IMR-90 (cell line): ENCODE data around the gene ASB3. TPM values are rescaled to one million over a fixed set of nuclear protein-coding genes. Genes with fewer than 3 reads are reported as not detected.

Experiments used
- ATAC-seq: fragments of 200-7000 bp; cut with Tn5 transposase; 2 replicates; pipeline ENCODE4 v1.9.1; 2020; ENCODE audit warnings: low read depth, mild to moderate bottlenecking, moderate library complexity
- BruUV-seq: library from RNA; stranded (reverse); fragments of 400-500 nt; replicated peaks from 2 replicates; lab custom pipeline; 2021; lab: Mats Ljungman, UMichigan
- CTCF ChIA-PET: fragments of 300-600 bp; formaldehyde crosslinking; extraction: SDS; loops from one replicate; lab custom pipeline; 2021; ENCODE audit warnings: antibody characterized with exemption; lab: Yijun Ruan, JAX
- POLR2A ChIA-PET: fragments of 300-600 bp; sonication (Branson Sonifier 250); formaldehyde crosslinking; loops from one replicate; lab custom pipeline; 2022; ENCODE audit warnings: antibody characterized with exemption; ENCODE audit not compliant: unreplicated experiment; lab: Charles Lee
- DNase-seq: peaks from one replicate; pipeline ENCODE4 v3.0.0; 2013
- H2AFZ ChIP-seq: replicated peaks from 2 replicates; pipeline ENCODE3; 2013; ENCODE audit warnings: low read length, mild to moderate bottlenecking; ENCODE audit not compliant: poor library complexity
- H2AK5ac ChIP-seq: 2 replicates; pipeline ENCODE4 v1.6.1; 2013; ENCODE audit warnings: low read depth, low read length, inconsistent platforms
- H2AK9ac ChIP-seq: replicated peaks from 2 replicates; pipeline ENCODE3; 2013; ENCODE audit warnings: mild to moderate bottlenecking, low read depth, low read length, moderate library complexity; ENCODE audit not compliant: poor library complexity
- H2BK120ac ChIP-seq: 2 replicates; pipeline ENCODE4 v1.6.1; 2013; ENCODE audit warnings: low read depth, low read length, inconsistent platforms
- H2BK15ac ChIP-seq: 3 replicates; pipeline ENCODE4 v1.6.1; 2013; ENCODE audit warnings: low read depth, low read length, inconsistent platforms
- H2BK20ac ChIP-seq: 2 replicates; pipeline ENCODE4 v1.6.1; 2013; ENCODE audit warnings: low read depth, mild to moderate bottlenecking, inconsistent platforms, low read length, moderate library complexity
- H2BK5ac ChIP-seq: 2 replicates; pipeline ENCODE4 v1.6.1; 2013; ENCODE audit warnings: mild to moderate bottlenecking, low read depth, low read length, inconsistent platforms; ENCODE audit not compliant: poor library complexity, severe bottlenecking
- H3K14ac ChIP-seq: replicated peaks from 2 replicates; pipeline ENCODE4 v1.6.1; 2013; ENCODE audit warnings: low read depth, low read length, inconsistent platforms
- H3K18ac ChIP-seq: 2 replicates; pipeline ENCODE4 v1.6.1; 2013; ENCODE audit warnings: low read depth, low read length, control low read depth
- H3K23ac ChIP-seq: 2 replicates; pipeline ENCODE4 v1.6.1; 2013; ENCODE audit warnings: low read depth, low read length, inconsistent platforms
- H3K27ac ChIP-seq: 2 replicates; pipeline ENCODE4 v1.5.1; 2013; ENCODE audit warnings: mild to moderate bottlenecking, control low read depth, low read length; ENCODE audit not compliant: insufficient read depth
- H3K27me3 ChIP-seq: 2 replicates; pipeline ENCODE4 v1.6.1; 2013; ENCODE audit warnings: low read length; ENCODE audit not compliant: control insufficient read depth, insufficient read depth
- H3K36me3 ChIP-seq: 2 replicates; pipeline ENCODE4 v1.6.1; 2013; ENCODE audit warnings: low read length, mixed read lengths; ENCODE audit not compliant: control insufficient read depth, insufficient read depth
- H3K4ac ChIP-seq: 2 replicates; pipeline ENCODE4 v1.6.1; 2013; ENCODE audit warnings: low read depth, low read length, inconsistent platforms
- H3K4me1 ChIP-seq: 2 replicates; pipeline ENCODE4 v1.6.1; 2013; ENCODE audit warnings: low read length, mixed read lengths; ENCODE audit not compliant: control insufficient read depth, insufficient read depth
- H3K4me2 ChIP-seq: 2 replicates; pipeline ENCODE4 v1.6.1; 2013; ENCODE audit warnings: low read depth, mild to moderate bottlenecking, control low read depth, low read length, moderate library complexity
- H3K4me3 ChIP-seq: 2 replicates; pipeline ENCODE4 v1.5.1; 2013; ENCODE audit warnings: low read depth, mild to moderate bottlenecking, control low read depth, low read length, moderate library complexity; ENCODE audit not compliant: insufficient read depth
- H3K56ac ChIP-seq: 2 replicates; pipeline ENCODE4 v1.6.1; 2013; ENCODE audit warnings: low read length, inconsistent platforms; ENCODE audit not compliant: insufficient read depth; ENCODE audit errors: extremely low read depth
- H3K79me1 ChIP-seq, 2 experiments: 2 replicates each; pipeline ENCODE4 v1.6.1; 2013; ENCODE audit warnings: low read length in 2 of 2, inconsistent platforms in 1 of 2, low read depth in 1 of 2
- H3K9ac ChIP-seq: 2 replicates; pipeline ENCODE4 v1.6.1; 2013; ENCODE audit warnings: low read depth, low read length, control low read depth
- H3K9me1 ChIP-seq: 2 replicates; pipeline ENCODE4 v1.6.1; 2013; ENCODE audit warnings: low read length, inconsistent platforms; ENCODE audit not compliant: insufficient read depth
- H3K9me3 ChIP-seq: 2 replicates; pipeline ENCODE4 v1.6.1; 2013; ENCODE audit warnings: low read length; ENCODE audit not compliant: control insufficient read depth, insufficient read depth
- H4K20me1 ChIP-seq: 2 replicates; pipeline ENCODE4 v1.6.1; 2013; ENCODE audit warnings: low read length, inconsistent platforms; ENCODE audit not compliant: insufficient read depth
- H4K5ac ChIP-seq: 2 replicates; pipeline ENCODE4 v1.6.1; 2013; ENCODE audit warnings: mild to moderate bottlenecking, low read depth, low read length, control low read depth
- H4K8ac ChIP-seq, 2 experiments: 2 replicates each; pipeline ENCODE4 v1.6.1; 2013; ENCODE audit warnings: low read depth in 2 of 2, low read length in 2 of 2, control low read depth in 1 of 2, inconsistent platforms in 1 of 2
- H4K91ac ChIP-seq: 2 replicates; pipeline ENCODE4 v1.6.1; 2013; ENCODE audit warnings: low read depth, low read length, inconsistent platforms; ENCODE audit not compliant: insufficient read depth
- BHLHE40 ChIP-seq: fragments of 150-350 bp; IDR thresholded peaks from 2 replicates; pipeline ENCODE4 v1.6.1; 2016; ENCODE audit warnings: mild to moderate bottlenecking, low read depth, low read length
- CHD1 ChIP-seq: IDR thresholded peaks from 2 replicates; pipeline ENCODE4 v1.6.1; 2012; ENCODE audit warnings: low read depth, low read length, improper control_type of control experiment
- ELK1 ChIP-seq: fragments of 150-350 bp; IDR thresholded peaks from 2 replicates; pipeline ENCODE4 v1.6.1; 2016; ENCODE audit warnings: low read depth, mild to moderate bottlenecking, low read length, moderate library complexity, borderline replicate concordance
- MXI1 ChIP-seq: IDR thresholded peaks from 2 replicates; pipeline ENCODE4 v1.6.1; 2012; ENCODE audit warnings: low read depth, mild to moderate bottlenecking, low read length, moderate library complexity, borderline replicate concordance
- NFE2L2 ChIP-seq: fragments of 150-350 bp; IDR thresholded peaks from 2 replicates; pipeline ENCODE4 v1.6.1; 2016; ENCODE audit warnings: low read depth, mild to moderate bottlenecking, low read length
- POLR2A ChIP-seq: IDR thresholded peaks from 2 replicates; pipeline ENCODE4 v1.6.1; 2012; ENCODE audit warnings: mild to moderate bottlenecking, low read depth, low read length
- RAD21 ChIP-seq: IDR thresholded peaks from 2 replicates; pipeline ENCODE4 v1.6.1; 2012; ENCODE audit warnings: low read length, improper control_type of control experiment
- RFX5 ChIP-seq: IDR thresholded peaks from 2 replicates; pipeline ENCODE4 v1.8.0; 2012; ENCODE audit warnings: low read depth, mild to moderate bottlenecking, low read length, moderate library complexity
- USF2 ChIP-seq: fragments of 150-350 bp; IDR thresholded peaks from 2 replicates; pipeline ENCODE4 v1.6.1; 2017; ENCODE audit warnings: mild to moderate bottlenecking, antibody characterized with exemption, low read length, low read depth
- dilution Hi-C: fragments of 300-500 bp; cut with HindIII; formaldehyde crosslinking; loops from one replicate; pipeline ENCODE4 v1.14.3; 2018; ENCODE audit warnings: low sequenced_read_pairs; ENCODE audit not compliant: unreplicated experiment
- in situ Hi-C: fragments of 300-500 bp; cut with MboI; formaldehyde crosslinking; loops from 3 replicates; pipeline ENCODE4 v1.14.3; 2019; ENCODE audit warnings: low sequenced_read_pairs, inconsistent platforms, mixed read lengths
- intact Hi-C: fragments of 100-400 bp; cut with micrococcal nuclease; formaldehyde crosslinking; loops from 2 replicates; pipeline ENCODE4 v1.10.0; 2022
- polyA plus RNA-seq, 3 experiments: library from polyadenylated mRNA; depleted of rRNA; stranded (reverse); fragments of >200 nt; gene quantifications; 2 replicates each; pipeline ENCODE4 v1.2.3, GENCODE V29; 2012; ENCODE audit warnings: low replicate concordance in 1 of 3
- total RNA-seq: library from RNA; depleted of rRNA; stranded (reverse); fragments of >200 nt; gene quantifications from 2 replicates; pipeline ENCODE4 v1.2.3, GENCODE V29; 2012

ASB3 gene
- total and polyA plus RNA-seq, 2 of the 4 experiments (the other 2 are of a cell fraction): 19.2 to 36.2 TPM

GRCh38 chr2:53622141-53622540 is 164.6 kb downstream of the ASB3 start:
- DNase-seq (no peak), ATAC-seq (peak; percentile 54; the same call in 1 of the 2 replicates)
- H3K4me3 ChIP-seq: no peak overlapping the region
- H3K27me3 ChIP-seq: no peaks in the 10 kb centered on the region
- H2BK20ac ChIP-seq: no peak overlapping the region
- ChIA-PET POLR2A (no interaction called here), CTCF (no interaction called here)
- no peaks in the 10 kb centered on the region for H3K4me1 ChIP-seq
- dilution Hi-C loops (no loop called here), in situ Hi-C loops (no loop called here), intact Hi-C loops (no loop called here)
- no peaks in the 10 kb centered on the region for H3K36me3 ChIP-seq
- no peak overlapping the region for H2AK5ac ChIP-seq
- no peak overlapping the region for H3K56ac ChIP-seq
- no peak overlapping the region for H3K18ac ChIP-seq
- no peaks in the 10 kb centered on the region for H3K9me1 ChIP-seq
- H3K23ac ChIP-seq: no peak overlapping the region
- no peak overlapping the region for H3K27ac ChIP-seq
- H2AFZ ChIP-seq: no peak overlapping the region
- no peak overlapping the region for H3K9ac ChIP-seq
- no peak overlapping the region for H2AK9ac ChIP-seq
- H3K4me2 ChIP-seq: no peak overlapping the region
- H3K14ac ChIP-seq: no peak overlapping the region
- H4K20me1 ChIP-seq: no peaks in the 10 kb centered on the region
- H4K5ac ChIP-seq: no peak overlapping the region
- no peak overlapping the region for H3K4ac ChIP-seq
- no peaks in the 10 kb centered on the region for H3K9me3 ChIP-seq
- no TSS peak for BruUV-seq
- H2BK5ac ChIP-seq: no peak overlapping the region
- no peak overlapping the region for H4K8ac ChIP-seq
- no peak overlapping the region for H2BK15ac ChIP-seq
- H2BK120ac ChIP-seq: no peak overlapping the region
- H4K91ac ChIP-seq: no peak overlapping the region
- TF ChIP-seq RAD21 (no peak), ELK1 (no peak), POLR2A (no peak), RFX5 (no peak), MXI1 (no peak), USF2 (no peak), NFE2L2 (no peak), BHLHE40 (no peak), CHD1 (no peak)
- H3K79me1 ChIP-seq: no peaks in the 10 kb centered on the region
